H9 (cell line): ENCODE measurements around the gene ANXA3. TPM values are rescaled to one million over a fixed set of nuclear protein-coding genes. Genes with fewer than 3 reads are reported as not detected.

ENCODE experiments used
- DNase-seq: peaks from one replicate; pipeline ENCODE4 v3.0.0-alpha.2; 2017
- H2AFZ ChIP-seq: one replicate; pipeline ENCODE4 v1.6.1; 2013; ENCODE audit warnings: mild to moderate bottlenecking, low read length, control low read depth, moderate library complexity
- H2AK5ac ChIP-seq: 2 replicates; pipeline ENCODE4 v1.6.1; 2013; ENCODE audit warnings: low read length, control low read depth, mixed read lengths; ENCODE audit not compliant: insufficient read length
- H2BK120ac ChIP-seq: one replicate; pipeline ENCODE4 v1.6.1; 2013; ENCODE audit warnings: low read depth, mild to moderate bottlenecking, low read length, control low read depth, inconsistent platforms; ENCODE audit not compliant: poor library complexity, severe bottlenecking
- H2BK12ac ChIP-seq: 2 replicates; pipeline ENCODE4 v1.6.1; 2013; ENCODE audit warnings: low read length, control low read depth, mixed read lengths, low read depth; ENCODE audit not compliant: insufficient read length
- H2BK15ac ChIP-seq: 2 replicates; pipeline ENCODE4 v1.6.1; 2013; ENCODE audit warnings: low read depth, low read length, control low read depth
- H2BK20ac ChIP-seq: one replicate; pipeline ENCODE4 v1.6.1; 2013; ENCODE audit warnings: low read depth, mild to moderate bottlenecking, low read length, control low read depth, inconsistent platforms; ENCODE audit not compliant: poor library complexity, severe bottlenecking
- H2BK5ac ChIP-seq: 2 replicates; pipeline ENCODE4 v1.6.1; 2013; ENCODE audit warnings: low read length, control low read depth, mixed read lengths; ENCODE audit not compliant: insufficient read length
- H3K14ac ChIP-seq: 2 replicates; pipeline ENCODE4 v1.6.1; 2013; ENCODE audit warnings: low read length, control low read depth; ENCODE audit not compliant: insufficient read depth
- H3K18ac ChIP-seq: 2 replicates; pipeline ENCODE4 v1.6.1; 2013; ENCODE audit warnings: low read depth, mild to moderate bottlenecking, mixed read lengths, low read length, control low read depth; ENCODE audit not compliant: insufficient read length
- H3K23ac ChIP-seq: 2 replicates; pipeline ENCODE4 v1.6.1; 2013; ENCODE audit warnings: low read length, control low read depth, mixed read lengths, low read depth; ENCODE audit not compliant: insufficient read length
- H3K23me2 ChIP-seq: 2 replicates; pipeline ENCODE4 v1.6.1; 2013; ENCODE audit warnings: low read depth, mild to moderate bottlenecking, mixed read lengths, low read length, control low read depth; ENCODE audit not compliant: insufficient read length, poor library complexity, severe bottlenecking
- H3K27ac ChIP-seq: 2 replicates; pipeline ENCODE4 v1.5.1; 2013; ENCODE audit warnings: low read length, control low read depth, mixed read lengths, low read depth; ENCODE audit not compliant: insufficient read length
- H3K27me3 ChIP-seq: 2 replicates; pipeline ENCODE4 v1.6.1; 2013; ENCODE audit warnings: low read length, control low read depth, inconsistent platforms; ENCODE audit not compliant: insufficient read depth
- H3K4ac ChIP-seq: 2 replicates; pipeline ENCODE4 v1.6.1; 2013; ENCODE audit warnings: low read depth, mild to moderate bottlenecking, control low read depth, inconsistent platforms, low read length, moderate library complexity
- H3K4me1 ChIP-seq: 2 replicates; pipeline ENCODE4 v1.6.1; 2013; ENCODE audit warnings: low read length, control low read depth, inconsistent platforms; ENCODE audit not compliant: insufficient read depth
- H3K4me2 ChIP-seq: 2 replicates; pipeline ENCODE4 v1.6.1; 2013; ENCODE audit warnings: low read length, control low read depth, mixed read lengths; ENCODE audit not compliant: insufficient read length, insufficient read depth
- H3K56ac ChIP-seq: 2 replicates; pipeline ENCODE4 v1.6.1; 2013; ENCODE audit warnings: low read depth, mild to moderate bottlenecking, mixed read lengths, low read length, control low read depth; ENCODE audit not compliant: insufficient read length
- H3K79me1 ChIP-seq: 2 replicates; pipeline ENCODE4 v1.6.1; 2013; ENCODE audit warnings: low read depth, mild to moderate bottlenecking, moderate library complexity, low read length, control low read depth, inconsistent platforms; ENCODE audit not compliant: insufficient read depth, poor library complexity, severe bottlenecking
- H3K79me2 ChIP-seq: 2 replicates; pipeline ENCODE4 v1.6.1; 2013; ENCODE audit warnings: low read length, control low read depth, inconsistent platforms; ENCODE audit not compliant: insufficient read depth
- H3K9ac ChIP-seq: 2 replicates; pipeline ENCODE4 v1.6.1; 2013; ENCODE audit warnings: low read length, control low read depth, mixed read lengths; ENCODE audit not compliant: insufficient read length; ENCODE audit errors: extremely low read depth
- H3K9me3 ChIP-seq: one replicate; pipeline ENCODE4 v1.6.1; 2013; ENCODE audit warnings: low read depth, low read length, inconsistent platforms; ENCODE audit not compliant: control insufficient read depth
- H3T11ph ChIP-seq: one replicate; pipeline ENCODE4 v1.6.1; 2013; ENCODE audit warnings: mild to moderate bottlenecking, low read length, control low read depth, inconsistent platforms
- H4K20me1 ChIP-seq: one replicate; pipeline ENCODE4 v1.6.1; 2013; ENCODE audit not compliant: control insufficient read depth, insufficient read length, insufficient read depth
- H4K5ac ChIP-seq: 2 replicates; pipeline ENCODE4 v1.6.1; 2013; ENCODE audit warnings: low read depth, mild to moderate bottlenecking, mixed read lengths, low read length, control low read depth; ENCODE audit not compliant: insufficient read length
- H4K8ac ChIP-seq: replicated peaks from 2 replicates; pipeline ENCODE4 v1.6.1; 2013; ENCODE audit warnings: low read length, control low read depth, mixed read lengths, low read depth; ENCODE audit not compliant: insufficient read length
- H4K91ac ChIP-seq: 2 replicates; pipeline ENCODE4 v1.6.1; 2013; ENCODE audit warnings: low read depth, mild to moderate bottlenecking, moderate library complexity, mixed read lengths, low read length, control low read depth; ENCODE audit not compliant: insufficient read length
- H3K27ac Mint-ChIP-seq, 3 experiments: 2 replicates in 2 of 3; 3 replicates in 1 of 3; pipeline ENCODE4 v1.8.0; 2020 to 2021; ENCODE audit warnings: mixed read lengths in 3 of 3, mild to moderate bottlenecking in 1 of 3, moderate library complexity in 1 of 3
- H3K27me3 Mint-ChIP-seq: 2 replicates; pipeline ENCODE4 v1.8.0; 2021; ENCODE audit warnings: low read depth, mild to moderate bottlenecking, moderate library complexity, mixed read lengths
- H3K36me3 Mint-ChIP-seq, 3 experiments: 2 replicates in 2 of 3; 3 replicates in 1 of 3; pipeline ENCODE4 v1.8.0; 2020 to 2021; ENCODE audit warnings: low read depth in 3 of 3, mixed read lengths in 3 of 3; ENCODE audit not compliant: insufficient read depth in 1 of 3
- H3K4me1 Mint-ChIP-seq, 2 experiments: 2 replicates each; pipeline ENCODE4 v1.8.0; 2020; ENCODE audit warnings: mixed read lengths in 2 of 2
- H3K4me3 Mint-ChIP-seq, 2 experiments: 2 replicates in 1 of 2; 3 replicates in 1 of 2; pipeline ENCODE4 v1.8.0; 2020 to 2021; ENCODE audit warnings: mild to moderate bottlenecking in 2 of 2, mixed read lengths in 2 of 2, moderate library complexity in 1 of 2
- H3K9me3 Mint-ChIP-seq, 2 experiments: 2 replicates in 1 of 2; 3 replicates in 1 of 2; pipeline ENCODE4 v1.8.0; 2020; ENCODE audit warnings: mild to moderate bottlenecking in 2 of 2, mixed read lengths in 2 of 2, moderate library complexity in 1 of 2
- WGBS: extraction: QIAGEN DNeasy Blood & Tissue Kit; methylation state at CpG from one replicate; pipeline ENCODE4 v1.1.7; 2013; ENCODE audit warnings: missing lambda C conversion rate, low lambda C conversion rate, mixed read lengths; ENCODE audit not compliant: insufficient read length; ENCODE audit errors: extremely low coverage; 5-methylcytosine and 5-hydroxymethylcytosine counted together
- total RNA-seq: library from RNA; stranded (reverse); gene quantifications from 2 replicates; pipeline ENCODE4 v1.2.1, GENCODE V29; 2021
- TF ChIP-seq, protein P1 (sequence below): fragments of 200-600 bp; sonication (generic); conservative IDR thresholded peaks from 3 replicates; pipeline ENCODE4 v1.8.0; 2021; ENCODE audit warnings: antibody characterized with exemption, mild to moderate bottlenecking

ANXA3 gene
- total RNA-seq, 1 experiment from 2014 or later: 20.6 TPM

DNA sequence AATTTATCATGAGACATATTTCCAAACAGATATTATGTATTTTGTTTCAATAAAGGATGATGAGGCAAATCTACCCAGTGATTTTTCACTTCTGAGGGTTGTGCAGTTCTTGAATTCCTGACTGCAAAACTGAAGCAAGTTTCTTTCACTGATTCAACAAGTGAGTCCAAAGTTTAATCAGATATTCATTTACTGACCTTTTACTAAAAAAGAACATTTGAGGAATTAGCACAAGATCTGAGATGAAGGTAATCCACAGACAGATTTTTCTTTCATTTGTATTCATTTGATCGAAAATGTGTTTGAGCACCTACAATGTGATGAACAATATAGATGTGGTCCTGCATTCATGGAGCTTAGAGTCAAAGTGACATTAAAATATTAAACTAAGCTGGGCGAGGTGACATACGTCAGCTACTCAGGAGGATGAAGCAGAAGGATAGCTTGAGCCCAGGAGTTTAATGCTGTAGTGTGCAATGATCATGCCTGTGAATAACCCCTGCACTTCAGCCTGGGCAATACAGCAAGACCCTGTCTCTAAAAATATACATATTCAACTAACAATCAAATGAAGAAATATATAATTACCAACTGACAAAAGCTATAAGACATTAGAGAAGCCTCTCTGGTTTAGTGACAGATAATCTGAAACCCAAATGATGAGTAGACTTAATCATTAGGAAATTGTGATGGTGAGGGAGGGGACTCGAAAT lies 76.6 kb downstream of the ANXA3 start:
- Mint-ChIP-seq H3K4me1 (peaks cover 4 to 6% of the 10 kb centered on the region in 2 experiments), H3K36me3 (no peaks in the 10 kb centered on the region), H3K4me3 (no peak overlapping the region), H3K27ac (no peak overlapping the region), H3K27me3 (no peaks in the 10 kb centered on the region), H3K9me3 (no peaks in the 10 kb centered on the region)
- H3K56ac ChIP-seq: no peak overlapping the region
- H4K20me1 ChIP-seq: no peaks in the 10 kb centered on the region
- H3K23me2 ChIP-seq: no peaks in the 10 kb centered on the region
- H2BK20ac ChIP-seq: no peak overlapping the region
- no peak overlapping the region for H4K8ac ChIP-seq
- H2AK5ac ChIP-seq: no peak overlapping the region
- no peaks in the 10 kb centered on the region for H3K4me1 ChIP-seq
- no peak overlapping the region for H3K4ac ChIP-seq
- H3T11ph ChIP-seq: no peak overlapping the region
- H4K91ac ChIP-seq: no peak overlapping the region
- TF ChIP-seq, protein P1, sequence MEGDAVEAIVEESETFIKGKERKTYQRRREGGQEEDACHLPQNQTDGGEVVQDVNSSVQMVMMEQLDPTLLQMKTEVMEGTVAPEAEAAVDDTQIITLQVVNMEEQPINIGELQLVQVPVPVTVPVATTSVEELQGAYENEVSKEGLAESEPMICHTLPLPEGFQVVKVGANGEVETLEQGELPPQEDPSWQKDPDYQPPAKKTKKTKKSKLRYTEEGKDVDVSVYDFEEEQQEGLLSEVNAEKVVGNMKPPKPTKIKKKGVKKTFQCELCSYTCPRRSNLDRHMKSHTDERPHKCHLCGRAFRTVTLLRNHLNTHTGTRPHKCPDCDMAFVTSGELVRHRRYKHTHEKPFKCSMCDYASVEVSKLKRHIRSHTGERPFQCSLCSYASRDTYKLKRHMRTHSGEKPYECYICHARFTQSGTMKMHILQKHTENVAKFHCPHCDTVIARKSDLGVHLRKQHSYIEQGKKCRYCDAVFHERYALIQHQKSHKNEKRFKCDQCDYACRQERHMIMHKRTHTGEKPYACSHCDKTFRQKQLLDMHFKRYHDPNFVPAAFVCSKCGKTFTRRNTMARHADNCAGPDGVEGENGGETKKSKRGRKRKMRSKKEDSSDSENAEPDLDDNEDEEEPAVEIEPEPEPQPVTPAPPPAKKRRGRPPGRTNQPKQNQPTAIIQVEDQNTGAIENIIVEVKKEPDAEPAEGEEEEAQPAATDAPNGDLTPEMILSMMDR: no peak
- H3K9ac ChIP-seq: no peak overlapping the region
- H3K79me1 ChIP-seq: no peaks in the 10 kb centered on the region
- H3K79me2 ChIP-seq: no peaks in the 10 kb centered on the region; the same call in 1 of the 2 replicates
- H3K18ac ChIP-seq: no peak overlapping the region
- H2AFZ ChIP-seq: no peak overlapping the region
- H4K5ac ChIP-seq: no peak overlapping the region
- no peaks in the 10 kb centered on the region for H3K27me3 ChIP-seq
- no peak overlapping the region for H3K23ac ChIP-seq
- H2BK5ac ChIP-seq: no peak overlapping the region
- H3K27ac ChIP-seq: no peak overlapping the region
- no peak overlapping the region for H3K4me2 ChIP-seq
- no peak overlapping the region for H3K14ac ChIP-seq
- WGBS: no CpG with 5 or more reads among the region's 4 CpGs
- no peak for DNase-seq
- H2BK15ac ChIP-seq: no peak overlapping the region
- H2BK120ac ChIP-seq: no peak overlapping the region
- no peaks in the 10 kb centered on the region for H3K9me3 ChIP-seq
- H2BK12ac ChIP-seq: no peak overlapping the region
